COLO829 (cell line): ENCODE results near the gene ASF1A.

Experiments
- DNase-seq: peaks from one replicate; pipeline ENCODE4 v3.0.0; 2012; ENCODE audit warnings: low spot score

The ASF1A gene

GRCh38 chr6:118913161-118913560 is 19.2 kb downstream of the ASF1A start:
- DNase-seq: no peak

GRCh38 chr6:118914598-118914997 is 20.6 kb downstream of the ASF1A start:
- no peak for DNase-seq

GRCh38 chr6:118917546-118918328 is 23.8 kb downstream of the ASF1A start:
- no peak for DNase-seq

GRCh38 chr6:118918329-118918725 is 24.4 kb downstream of the ASF1A start:
- DNase-seq: no peak

- DNase-seq: no peak
Measured at GRCh38 chr6:118921084-118921483, 27.1 kb downstream of the ASF1A start.

- DNase-seq: no peak
Measured at GRCh38 chr6:118923035-118923434, 29.1 kb downstream of the ASF1A start.

- DNase-seq: no peak
Measured at GRCh38 chr6:118930680-118931079, 36.7 kb downstream of the ASF1A start.

GRCh38 chr6:118931436-118931835 is 37.5 kb downstream of the ASF1A start:
- no peak for DNase-seq

GRCh38 chr6:118932421-118932820 is 38.5 kb downstream of the ASF1A start:
- DNase-seq: no peak

- no peak for DNase-seq
Measured at GRCh38 chr6:118933855-118934460, 40.0 kb downstream of the ASF1A start.

- DNase-seq: peak; percentile 75
Measured at GRCh38 chr6:118934461-118935330, 40.7 kb downstream of the ASF1A start, which contains the start of gene MCM9. Gene MCM9, minus strand, starts transcription at chr6:118935159. Its CDS starts 3,436 bp downstream, at chr6:118931723.

GRCh38 chr6:118935331-118935668 is 41.3 kb downstream of the ASF1A start:
- no peak for DNase-seq

- no peak for DNase-seq
Measured at GRCh38 chr6:118935978-118936703, 42.2 kb downstream of the ASF1A start.

- DNase-seq: no peak
Measured at GRCh38 chr6:118939683-118940082, 45.7 kb downstream of the ASF1A start.

GRCh38 chr6:118940770-118941169 is 46.8 kb downstream of the ASF1A start:
- DNase-seq: no peak

GRCh38 chr6:118945217-118945616 is 51.3 kb downstream of the ASF1A start:
- DNase-seq: no peak

- DNase-seq: no peak
Measured at GRCh38 chr6:118952683-118953082, 58.7 kb downstream of the ASF1A start.

GRCh38 chr6:118953391-118953790 is 59.4 kb downstream of the ASF1A start:
- DNase-seq: no peak
